ENCODE measurements around the gene CHAF1B. TPM values are rescaled to one million over a fixed set of nuclear protein-coding genes. Genes with fewer than 3 reads are reported as not detected.

CHAF1B gene
- total RNA-seq, 1 donor from 2014 or later, result 3.6 TPM

- no peaks in the 10 kb centered on the region for H3K36me3 ChIP-seq (ENCODE audit: control insufficient read depth, insufficient read depth, low read length)
- no peak for DNase-seq (ENCODE audit: low read depth)
- H3K27me3 ChIP-seq (ENCODE audit: control insufficient read depth, insufficient read depth, low read length), result no peaks in the 10 kb centered on the region
- no peak for TF ChIP-seq CTCF (IDR thresholded peaks at IDR 0.05; ENCODE audit: insufficient read depth, low read length, poor library complexity, severe bottlenecking)
- peak overlapping the region; percentile 39 for H3K4me3 ChIP-seq (ENCODE audit: low read depth, low read length)
These were observed 45.6 kb downstream of the CHAF1B start for GRCh38 chr21:36430841-36431240.

GRCh38 chr21:36431252-36431651 is 46.1 kb downstream of the CHAF1B start:
- no peak for TF ChIP-seq CTCF (IDR thresholded peaks at IDR 0.05; ENCODE audit: insufficient read depth, low read length, poor library complexity, severe bottlenecking)
- no peak overlapping the region for H3K4me3 ChIP-seq (ENCODE audit: low read depth, low read length)

GRCh38 chr21:36433059-36433709 is 48.0 kb downstream of the CHAF1B start:
- no peak overlapping the region for H3K4me3 ChIP-seq (ENCODE audit: low read depth, low read length)
- TF ChIP-seq CTCF (IDR thresholded peaks at IDR 0.05; ENCODE audit: insufficient read depth, low read length, poor library complexity, severe bottlenecking), result no peak
- no peaks in the 10 kb centered on the region for H3K36me3 ChIP-seq (ENCODE audit: control insufficient read depth, insufficient read depth, low read length)
- no peak for DNase-seq (ENCODE audit: low read depth)
- H3K27me3 ChIP-seq (ENCODE audit: control insufficient read depth, insufficient read depth, low read length), result no peaks in the 10 kb centered on the region

More at GRCh38 chr21:36431252-36431651, 46.1 kb downstream of the CHAF1B start:
- no peak for DNase-seq (ENCODE audit: low read depth)
- H3K27me3 ChIP-seq (ENCODE audit: control insufficient read depth, insufficient read depth, low read length), result no peaks in the 10 kb centered on the region
- H3K36me3 ChIP-seq (ENCODE audit: control insufficient read depth, insufficient read depth, low read length), result no peaks in the 10 kb centered on the region

- no peak overlapping the region for H3K4me3 ChIP-seq (ENCODE audit: low read depth, low read length)
- H3K36me3 ChIP-seq (ENCODE audit: control insufficient read depth, insufficient read depth, low read length), result no peaks in the 10 kb centered on the region
- DNase-seq (ENCODE audit: low read depth), result no peak
- H3K27me3 ChIP-seq (ENCODE audit: control insufficient read depth, insufficient read depth, low read length), result no peaks in the 10 kb centered on the region
- TF ChIP-seq CTCF (IDR thresholded peaks at IDR 0.05; ENCODE audit: insufficient read depth, low read length, poor library complexity, severe bottlenecking), result no peak
These were observed 49.0 kb downstream of the CHAF1B start for GRCh38 chr21:36434144-36434543.

- Histone ChIP-seq H3K4me3 (ENCODE audit: low read depth, low read length) (no peak overlapping the region), H3K36me3 (ENCODE audit: control insufficient read depth, insufficient read depth, low read length) (no peaks in the 10 kb centered on the region), H3K27me3 (ENCODE audit: control insufficient read depth, insufficient read depth, low read length) (no peaks in the 10 kb centered on the region)
- no peak for DNase-seq (ENCODE audit: low read depth)
- TF ChIP-seq CTCF (IDR thresholded peaks at IDR 0.05; ENCODE audit: insufficient read depth, low read length, poor library complexity, severe bottlenecking), result no peak
These were observed 51.9 kb downstream of the CHAF1B start for GRCh38 chr21:36436829-36437744.
